C1 segment of cervical spinal cord (tissue), 14 donors: ENCODE results near the gene RASSF3.
"Not testable (repeated sequence)": the region's sequence is repeated elsewhere in the genome, so short reads cannot be mapped to it uniquely, and the experiment has no call there.

Experiments
- DNase-seq, 14 donors: peaks; one replicate each; lab custom pipeline; 2025; lab: John Stamatoyannopoulos, UW

The RASSF3 gene

GRCh38 chr12:64690236-64690635 is 79.9 kb downstream of the RASSF3 start:
- DNase-seq: not testable (repeated sequence)

GRCh38 chr12:64691227-64691794 is 81.0 kb downstream of the RASSF3 start:
- no peak for DNase-seq

- no peak for DNase-seq
Measured at GRCh38 chr12:64691795-64692583, 81.7 kb downstream of the RASSF3 start.

- DNase-seq: no peak
Measured at GRCh38 chr12:64694130-64695040, 84.1 kb downstream of the RASSF3 start.

- no peak for DNase-seq
Measured at GRCh38 chr12:64695550-64695949, 85.3 kb downstream of the RASSF3 start.

GRCh38 chr12:64696080-64696741 is 85.9 kb downstream of the RASSF3 start:
- DNase-seq: no peak

- DNase-seq: no peak
Measured at GRCh38 chr12:64699504-64700115, 89.3 kb downstream of the RASSF3 start.

- no peak for DNase-seq
Measured at GRCh38 chr12:64700532-64700931, 90.2 kb downstream of the RASSF3 start.

- no peak for DNase-seq
Measured at GRCh38 chr12:64701283-64701682, 91.0 kb downstream of the RASSF3 start.

- DNase-seq: no peak
Measured at GRCh38 chr12:64706306-64706705, 96.0 kb downstream of the RASSF3 start.

- DNase-seq: no peak
Measured at GRCh38 chr12:64706857-64707256, 96.6 kb downstream of the RASSF3 start.

GRCh38 chr12:64707362-64707761 is 97.1 kb downstream of the RASSF3 start:
- no peak for DNase-seq

GRCh38 chr12:64707926-64708325 is 97.6 kb downstream of the RASSF3 start:
- no peak for DNase-seq

- DNase-seq: no peak
Measured at GRCh38 chr12:64709429-64709828, 99.1 kb downstream of the RASSF3 start.

GRCh38 chr12:64713376-64713775 is 103.1 kb downstream of the RASSF3 start:
- DNase-seq: no peak

- DNase-seq: no peak
Measured at GRCh38 chr12:64714551-64714968, 104.3 kb downstream of the RASSF3 start.

- no peak for DNase-seq
Measured at GRCh38 chr12:64716371-64716770, 106.1 kb downstream of the RASSF3 start.

GRCh38 chr12:64716839-64717455 is 106.7 kb downstream of the RASSF3 start:
- no peak for DNase-seq

GRCh38 chr12:64718649-64719048 is 108.4 kb downstream of the RASSF3 start:
- no peak for DNase-seq

- no peak for DNase-seq
Measured at GRCh38 chr12:64720884-64721283, 110.6 kb downstream of the RASSF3 start.

GRCh38 chr12:64722835-64723234 is 112.5 kb downstream of the RASSF3 start:
- no peak for DNase-seq
